Activated B cell treated with CpG ODN at 0.5 μM for 24 hours (primary cell): ENCODE data around the gene LIMA1. TPM values are rescaled to one million over a fixed set of nuclear protein-coding genes. Genes with fewer than 3 reads are reported as not detected.
"Not testable (repeated sequence)": the region's sequence is repeated elsewhere in the genome, so short reads cannot be mapped to it uniquely, and the experiment has no call there.

Experiments
- ATAC-seq: fragments of 200-7000 bp; cut with Tn5 transposase; one replicate; pipeline ENCODE4 v1.10.0; 2021; ENCODE audit warnings: low read depth, mild to moderate bottlenecking, moderate library complexity
- CTCF ChIA-PET: fragments of 350-600 bp; sonication (Branson Sonifier 250); formaldehyde crosslinking; loops from one replicate; lab custom pipeline; 2021; ENCODE audit warnings: antibody characterized with exemption; lab: Charles Lee
- POLR2A ChIA-PET: fragments of 350-600 bp; sonication (Branson Sonifier 250); formaldehyde crosslinking; loops from one replicate; lab custom pipeline; 2021; ENCODE audit warnings: antibody characterized with exemption; lab: Charles Lee
- DNase-seq: peaks from one replicate; pipeline ENCODE4 v3.0.0; 2022
- H3K27ac Mint-ChIP-seq: one replicate; pipeline ENCODE4 v1.8.0; 2020; ENCODE audit warnings: mixed read lengths
- H3K27me3 Mint-ChIP-seq: one replicate; pipeline ENCODE4 v1.8.0; 2021; ENCODE audit warnings: mixed read lengths
- H3K36me3 Mint-ChIP-seq: one replicate; pipeline ENCODE4 v1.8.0; 2021; ENCODE audit warnings: low read depth, mixed read lengths
- H3K4me1 Mint-ChIP-seq: one replicate; pipeline ENCODE4 v1.8.0; 2021; ENCODE audit warnings: mixed read lengths
- H3K4me3 Mint-ChIP-seq: one replicate; pipeline ENCODE4 v1.8.0; 2020; ENCODE audit warnings: mild to moderate bottlenecking, mixed read lengths
- H3K9me3 Mint-ChIP-seq: one replicate; pipeline ENCODE4 v1.8.0; 2020; ENCODE audit warnings: mixed read lengths
- intact Hi-C: fragments of 100-400 bp; cut with micrococcal nuclease; formaldehyde crosslinking; loops from one replicate; pipeline ENCODE4 v1.15.1; 2024
- total RNA-seq: library from RNA; stranded (reverse); gene quantifications from 2 replicates; pipeline ENCODE4 v1.2.3, GENCODE V29; 2022
- TF ChIP-seq, protein P1 (sequence below): fragments of 200-600 bp; IDR thresholded peaks from one replicate; pipeline ENCODE4 v1.8.0; 2022; ENCODE audit warnings: antibody characterized with exemption, mild to moderate bottlenecking

Gene LIMA1
- total RNA-seq, 1 donor from 2014 or later: 5.7 TPM

GRCh38 chr12:50157259-50157658 lies 126.1 kb downstream of the LIMA1 start:
- H3K4me1 Mint-ChIP-seq: peaks cover 15% of the 10 kb centered on the region
- peaks cover 17% of the 10 kb centered on the region for H3K36me3 Mint-ChIP-seq
- DNase-seq (no peak), ATAC-seq (no peak)
- ChIA-PET POLR2A (interaction anchor here (1.4 kb wide), 1 partner anchor 45 kb away, joined by 5 read pairs; no protein-coding TSS in a partner anchor), CTCF (interaction anchor here (1.2 to 1.5 kb wide), 2 partner anchors 18 to 72 kb away, joined by 4 read pairs; partner anchors contain the start of gene SMARCD1)
- no peak overlapping the region for H3K27ac Mint-ChIP-seq
- H3K27me3 Mint-ChIP-seq: no peaks in the 10 kb centered on the region
- no peak overlapping the region for H3K4me3 Mint-ChIP-seq
- no peaks in the 10 kb centered on the region for H3K9me3 Mint-ChIP-seq
- TF ChIP-seq, protein P1, sequence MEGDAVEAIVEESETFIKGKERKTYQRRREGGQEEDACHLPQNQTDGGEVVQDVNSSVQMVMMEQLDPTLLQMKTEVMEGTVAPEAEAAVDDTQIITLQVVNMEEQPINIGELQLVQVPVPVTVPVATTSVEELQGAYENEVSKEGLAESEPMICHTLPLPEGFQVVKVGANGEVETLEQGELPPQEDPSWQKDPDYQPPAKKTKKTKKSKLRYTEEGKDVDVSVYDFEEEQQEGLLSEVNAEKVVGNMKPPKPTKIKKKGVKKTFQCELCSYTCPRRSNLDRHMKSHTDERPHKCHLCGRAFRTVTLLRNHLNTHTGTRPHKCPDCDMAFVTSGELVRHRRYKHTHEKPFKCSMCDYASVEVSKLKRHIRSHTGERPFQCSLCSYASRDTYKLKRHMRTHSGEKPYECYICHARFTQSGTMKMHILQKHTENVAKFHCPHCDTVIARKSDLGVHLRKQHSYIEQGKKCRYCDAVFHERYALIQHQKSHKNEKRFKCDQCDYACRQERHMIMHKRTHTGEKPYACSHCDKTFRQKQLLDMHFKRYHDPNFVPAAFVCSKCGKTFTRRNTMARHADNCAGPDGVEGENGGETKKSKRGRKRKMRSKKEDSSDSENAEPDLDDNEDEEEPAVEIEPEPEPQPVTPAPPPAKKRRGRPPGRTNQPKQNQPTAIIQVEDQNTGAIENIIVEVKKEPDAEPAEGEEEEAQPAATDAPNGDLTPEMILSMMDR: no peak
- intact Hi-C loops: no loop called here

DNA sequence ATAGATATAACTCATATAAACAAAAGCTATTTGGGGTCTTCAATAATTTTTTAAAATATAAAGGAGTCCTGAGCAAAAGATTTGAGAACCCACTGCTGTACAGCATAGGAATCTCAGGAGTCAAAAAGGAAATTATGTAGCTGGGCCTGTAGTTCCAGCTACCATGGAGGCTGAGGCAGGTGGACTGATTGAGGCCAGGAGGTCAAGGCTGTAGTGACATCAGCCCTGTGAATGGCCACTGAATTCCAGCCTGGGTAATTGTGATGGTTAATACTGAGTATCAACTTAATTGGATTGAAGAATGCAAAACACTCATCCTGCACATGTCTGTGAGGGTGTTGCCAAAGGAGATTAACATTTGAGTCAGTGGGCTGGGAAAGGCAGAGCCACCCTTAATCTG lies 126.7 kb downstream of the LIMA1 start:
- DNase-seq: no peak
- H3K4me3 Mint-ChIP-seq: no peak overlapping the region
- peaks cover 17% of the 10 kb centered on the region for H3K36me3 Mint-ChIP-seq
- intact Hi-C loops: no loop called here
- peaks cover 15% of the 10 kb centered on the region for H3K4me1 Mint-ChIP-seq
- no peaks in the 10 kb centered on the region for H3K27me3 Mint-ChIP-seq
- ChIA-PET CTCF (interaction anchor here (1.5 kb wide), 1 partner anchor 72 kb away, joined by 4 read pairs; the partner anchor contains the start of gene SMARCD1), POLR2A (interaction anchor here (1.4 kb wide), 1 partner anchor 44 kb away, joined by 5 read pairs; no protein-coding TSS in a partner anchor)
- no peaks in the 10 kb centered on the region for H3K9me3 Mint-ChIP-seq
- no peak overlapping the region for H3K27ac Mint-ChIP-seq
- ATAC-seq: no peak
- TF ChIP-seq, protein P1: no peak

- peaks cover 17% of the 10 kb centered on the region for H3K36me3 Mint-ChIP-seq
- DNase-seq, CTCF ChIA-PET, H3K4me3 Mint-ChIP-seq, H3K9me3 Mint-ChIP-seq, H3K27me3 Mint-ChIP-seq, intact Hi-C loops, H3K27ac Mint-ChIP-seq, H3K4me1 Mint-ChIP-seq, ATAC-seq: not testable (repeated sequence)
- POLR2A ChIA-PET: interaction anchor here (0.6 to 1.8 kb wide), 2 partner anchors 12 to 192 kb away, joined by 3 to 7 read pairs; partner anchors contain the start of gene CERS5
Observed at GRCh38 chr12:50154947-50155346, 128.4 kb downstream of the LIMA1 start.

DNA sequence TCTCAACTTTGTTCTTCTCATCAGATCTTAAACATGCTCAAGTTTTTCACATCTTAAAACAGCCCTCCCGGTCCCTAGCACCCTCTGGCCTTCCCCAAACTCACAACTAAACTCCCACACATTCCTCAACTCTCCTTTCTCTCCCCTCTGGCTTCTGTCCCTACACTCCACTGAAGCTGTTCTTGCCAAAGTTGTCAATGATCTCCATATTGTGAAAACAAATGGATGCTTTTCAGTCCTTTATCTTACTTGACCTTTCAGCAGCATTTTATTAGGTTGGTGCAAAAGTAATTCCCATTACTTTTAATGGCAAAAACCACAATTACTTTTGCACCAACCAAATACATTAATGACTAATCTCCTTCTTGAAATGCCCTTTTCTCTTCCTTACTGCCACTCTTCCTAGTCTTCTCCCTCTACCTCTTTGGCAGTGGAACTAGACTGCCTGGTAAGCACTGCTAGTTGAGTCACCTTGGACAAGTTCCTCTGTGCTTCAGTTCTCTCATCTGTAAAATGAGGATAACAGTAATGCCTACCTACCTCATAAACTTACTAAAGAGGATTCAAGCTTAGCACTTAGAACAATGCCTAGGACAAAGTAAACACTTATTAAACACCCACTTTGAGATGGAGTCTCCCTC lies 132.2 kb downstream of the LIMA1 start:
- CTCF ChIA-PET: no interaction called here
- no peak for ATAC-seq
- POLR2A ChIA-PET: interaction anchor here (0.6 kb wide), 1 partner anchor 539 kb away, joined by 7 read pairs; no protein-coding TSS in a partner anchor
- peaks cover 1% of the 10 kb centered on the region for H3K36me3 Mint-ChIP-seq
- TF ChIP-seq, protein P1: no peak
- H3K27ac Mint-ChIP-seq: no peak overlapping the region
- DNase-seq: no peak
- no peaks in the 10 kb centered on the region for H3K27me3 Mint-ChIP-seq
- intact Hi-C loops: no loop called here
- H3K4me1 Mint-ChIP-seq: peaks cover 2% of the 10 kb centered on the region
- no peaks in the 10 kb centered on the region for H3K9me3 Mint-ChIP-seq
- H3K4me3 Mint-ChIP-seq: no peak overlapping the region

DNA sequence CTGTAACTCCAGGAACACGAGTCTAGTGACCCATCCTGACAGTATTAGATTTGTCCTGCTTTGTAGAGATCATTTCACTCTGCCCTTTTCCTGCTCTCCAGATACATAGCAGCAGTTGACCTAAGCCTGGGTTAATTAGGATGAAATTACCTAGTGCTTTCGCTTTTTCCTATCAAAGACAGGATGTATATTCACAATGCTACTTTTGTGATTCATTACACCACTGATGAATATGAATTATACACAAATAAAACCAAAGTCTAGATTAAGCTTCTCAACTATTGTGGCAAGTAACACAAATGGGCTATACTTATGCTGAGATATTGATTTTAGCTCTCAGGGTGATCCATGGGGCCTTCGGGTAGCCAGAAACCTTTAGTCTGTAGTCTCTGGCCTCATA lies 134.0 kb downstream of the LIMA1 start:
- TF ChIP-seq, protein P1: no peak
- intact Hi-C loops: no loop called here
- POLR2A ChIA-PET: interaction anchor here (0.6 kb wide), 1 partner anchor 35 kb away, joined by 5 read pairs; no protein-coding TSS in a partner anchor

GRCh38 chr12:50148011-50148410 lies 135.3 kb downstream of the LIMA1 start:
- DNase-seq, H3K4me1 Mint-ChIP-seq, H3K27me3 Mint-ChIP-seq, POLR2A ChIA-PET, intact Hi-C loops, ATAC-seq, H3K9me3 Mint-ChIP-seq, H3K4me3 Mint-ChIP-seq, H3K27ac Mint-ChIP-seq: not testable (repeated sequence)
- peaks cover 12% of the 10 kb centered on the region for H3K36me3 Mint-ChIP-seq
- CTCF ChIA-PET: interaction anchor here (1.1 to 1.3 kb wide), 2 partner anchors 22 to 77 kb away, joined by 3 to 5 read pairs; no protein-coding TSS in a partner anchor

More for the DNA sequence above, 134.0 kb downstream of the LIMA1 start:
- CTCF ChIA-PET: interaction anchor here (1.1 kb wide), 1 partner anchor 79 kb away, joined by 3 read pairs; no protein-coding TSS in a partner anchor
- Mint-ChIP-seq H3K27me3 (no peaks in the 10 kb centered on the region), H3K36me3 (peaks cover 4% of the 10 kb centered on the region), H3K27ac (no peak overlapping the region), H3K4me3 (no peak overlapping the region), H3K4me1 (peaks cover 2% of the 10 kb centered on the region), H3K9me3 (no peaks in the 10 kb centered on the region)
- DNase-seq: no peak
- ATAC-seq: no peak
